Measurements from ENCODE around the gene DHCR24. TPM values are rescaled to one million over a fixed set of nuclear protein-coding genes. Genes with fewer than 3 reads are reported as not detected.

The DHCR24 gene
- total and polyA plus RNA-seq, 2 donors (not counting 1 experiment from before 2014, with no cell fraction given), result 5.2 to 13.3 TPM

- Histone ChIP-seq H3K27ac (ENCODE audit: low read length in 2 of 2) (no peak overlapping the region), H3K4me3 (ENCODE audit: control extremely low read depth in 1 of 5, extremely low read depth in 1 of 5, insufficient read depth in 1 of 5, low read depth in 2 of 5, low read length in 4 of 5) (no peak overlapping the region), H3K36me3 (replicated peaks in 1 of 2; ENCODE audit: control extremely low read depth in 1 of 2, control insufficient read depth in 1 of 2, extremely low read depth in 1 of 2, insufficient read depth in 2 of 2, low read length in 1 of 2) (no peaks in the 10 kb centered on the region), H3K79me2 (ENCODE audit: control insufficient read depth, insufficient read depth, low read length) (no peaks in the 10 kb centered on the region), H2AFZ (ENCODE audit: insufficient read depth, low read depth, low read length, poor library complexity, severe bottlenecking) (no peak overlapping the region), H3K4me1 (ENCODE audit: control insufficient read depth in 2 of 2, insufficient read depth in 2 of 2, low read length in 2 of 2) (no peaks in the 10 kb centered on the region), H3K4me2 (replicated peaks; ENCODE audit: low read depth, low read length, poor library complexity, severe bottlenecking) (no peak overlapping the region), H4K20me1 (ENCODE audit: control insufficient read depth, insufficient read depth, low read length, poor library complexity, severe bottlenecking) (no peaks in the 10 kb centered on the region), H3K9me3 (ENCODE audit: control extremely low read depth in 1 of 3, control insufficient read depth in 2 of 3, insufficient read depth in 1 of 3, low read length in 2 of 3) (no peaks in the 10 kb centered on the region), H3K9ac (ENCODE audit: low read length) (no peak overlapping the region), H3K27me3 (replicated peaks in 1 of 4; ENCODE audit: control extremely low read depth in 1 of 4, control insufficient read depth in 3 of 4, insufficient read depth in 4 of 4, low read length in 3 of 4) (no peaks in the 10 kb centered on the region)
- 95% methylated on average over 14 of the region's 17 CpGs for WGBS (ENCODE audit: insufficient coverage)
- peaks cover 4% of the 10 kb centered on the region for H3K4me1 Mint-ChIP-seq
- H3K27ac Mint-ChIP-seq, result no peak overlapping the region
- ChIA-PET POLR2A (no interaction called here), CTCF (no interaction called here)
- intact Hi-C loops (cut with micrococcal nuclease), result no loop called here
- DNase-seq (no peak), ATAC-seq (ENCODE audit: low read depth) (no peak)
- H3K9me3 Mint-ChIP-seq (ENCODE audit: insufficient read depth), result no peaks in the 10 kb centered on the region
- no peaks in the 10 kb centered on the region for H3K27me3 Mint-ChIP-seq
- no peak for TF ChIP-seq CTCF (IDR thresholded peaks at IDR 0.05)
- TF ChIP-seq EZH2 (IDR thresholded peaks at IDR 0.05; ENCODE audit: borderline replicate concordance, insufficient read depth, low read depth, low read length, poor library complexity, severe bottlenecking), result no peak
- H3K4me3 Mint-ChIP-seq, result no peak overlapping the region
Measured at GRCh38 chr1:54865238-54866073, 21.5 kb downstream of the DHCR24 start.

- WGBS (ENCODE audit: insufficient coverage), result 100% methylated on average over 5 of the region's 6 CpGs
- Histone ChIP-seq H3K4me1 (ENCODE audit: control insufficient read depth in 2 of 2, insufficient read depth in 2 of 2, low read length in 2 of 2) (no peaks in the 10 kb centered on the region), H3K27ac (ENCODE audit: low read length in 2 of 2) (no peak overlapping the region), H3K36me3 (replicated peaks in 1 of 2; ENCODE audit: control extremely low read depth in 1 of 2, control insufficient read depth in 1 of 2, extremely low read depth in 1 of 2, insufficient read depth in 2 of 2, low read length in 1 of 2) (no peaks in the 10 kb centered on the region), H3K27me3 (replicated peaks in 1 of 4; ENCODE audit: control extremely low read depth in 1 of 4, control insufficient read depth in 3 of 4, insufficient read depth in 4 of 4, low read length in 3 of 4) (no peaks in the 10 kb centered on the region), H3K9ac (ENCODE audit: low read length) (no peak overlapping the region), H3K79me2 (ENCODE audit: control insufficient read depth, insufficient read depth, low read length) (no peaks in the 10 kb centered on the region), H3K9me3 (ENCODE audit: control extremely low read depth in 1 of 3, control insufficient read depth in 2 of 3, insufficient read depth in 1 of 3, low read length in 2 of 3) (no peaks in the 10 kb centered on the region), H2AFZ (ENCODE audit: insufficient read depth, low read depth, low read length, poor library complexity, severe bottlenecking) (no peak overlapping the region), H3K4me2 (replicated peaks; ENCODE audit: low read depth, low read length, poor library complexity, severe bottlenecking) (no peak overlapping the region), H4K20me1 (ENCODE audit: control insufficient read depth, insufficient read depth, low read length, poor library complexity, severe bottlenecking) (no peaks in the 10 kb centered on the region), H3K4me3 (ENCODE audit: control extremely low read depth in 1 of 5, extremely low read depth in 1 of 5, insufficient read depth in 1 of 5, low read depth in 2 of 5, low read length in 4 of 5) (no peak overlapping the region)
- CTCF ChIA-PET, result no interaction called here
- Mint-ChIP-seq H3K4me1 (peaks cover 4% of the 10 kb centered on the region), H3K9me3 (ENCODE audit: insufficient read depth) (no peaks in the 10 kb centered on the region), H3K27me3 (no peaks in the 10 kb centered on the region), H3K27ac (no peak overlapping the region), H3K4me3 (no peak overlapping the region)
- intact Hi-C loops (cut with micrococcal nuclease), result no loop called here
- POLR2A ChIA-PET, result no interaction called here
- no peak for DNase-seq
- ATAC-seq (ENCODE audit: low read depth), result no peak
- no peak for TF ChIP-seq EZH2 (IDR thresholded peaks at IDR 0.05; ENCODE audit: borderline replicate concordance, insufficient read depth, low read depth, low read length, poor library complexity, severe bottlenecking)
- no peak for TF ChIP-seq CTCF (IDR thresholded peaks at IDR 0.05)
Measured at GRCh38 chr1:54864460-54865208, 22.4 kb downstream of the DHCR24 start.
